ENCODE measurements around the gene MARCO.
"Not testable (repeated sequence)": the region's sequence is repeated elsewhere in the genome, so short reads cannot be mapped to it uniquely, and the experiment has no call there.

The MARCO gene

GRCh38 chr2:118991554-118991953, 49.6 kb downstream of the MARCO start:
- H3K27ac ChIP-seq (ENCODE audit: low read depth, low read length): no peak overlapping the region
- H3K4me1 ChIP-seq (ENCODE audit: insufficient read depth, low read length): no peaks in the 10 kb centered on the region
- no peaks in the 10 kb centered on the region for H3K9me3 ChIP-seq (ENCODE audit: low read length)
- H3K4me3 ChIP-seq (ENCODE audit: low read depth in 1 of 2, low read length in 2 of 2): no peak overlapping the region
- no peak overlapping the region for H3K9ac ChIP-seq (ENCODE audit: low read length)
- no peaks in the 10 kb centered on the region for H3K36me3 ChIP-seq (ENCODE audit: insufficient read depth, low read length)
- H3K27me3 ChIP-seq (ENCODE audit: control insufficient read depth in 1 of 2, insufficient read depth in 2 of 2, low read length in 2 of 2): no peaks in the 10 kb centered on the region

DNA sequence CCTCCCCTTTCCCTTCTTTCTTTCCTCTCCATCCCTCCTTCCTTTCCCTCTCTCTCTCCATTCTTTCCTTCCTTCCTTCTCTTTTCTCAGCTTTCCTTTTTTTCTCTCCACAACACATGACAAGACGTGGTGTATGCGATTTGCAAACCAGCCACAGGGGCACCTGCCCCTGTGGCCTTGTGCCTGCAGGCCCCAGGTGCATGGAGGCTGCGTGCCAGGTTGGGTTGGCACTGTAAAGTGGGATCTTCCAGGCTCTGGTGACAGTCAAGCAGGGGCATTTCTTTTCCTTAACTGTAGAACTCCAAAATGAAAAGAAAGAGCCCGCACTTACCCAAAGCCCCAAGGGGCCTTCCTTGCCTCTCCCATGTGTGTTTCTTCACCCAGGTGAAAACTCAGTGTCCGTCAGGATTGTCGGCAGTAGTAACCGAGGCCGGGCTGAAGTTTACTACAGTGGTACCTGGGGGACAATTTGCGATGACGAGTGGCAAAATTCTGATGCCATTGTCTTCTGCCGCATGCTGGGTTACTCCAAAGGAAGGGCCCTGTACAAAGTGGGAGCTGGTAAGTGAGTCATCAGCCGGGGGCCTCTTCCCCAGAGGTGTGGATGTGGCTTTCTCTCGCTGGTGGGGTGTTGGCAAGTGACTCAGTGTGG, 50.9 kb downstream of the MARCO start:
- H3K27ac ChIP-seq (ENCODE audit: low read depth, low read length): no peak overlapping the region
- no peaks in the 10 kb centered on the region for H3K36me3 ChIP-seq (ENCODE audit: insufficient read depth, low read length)
- no peak overlapping the region for H3K9ac ChIP-seq (ENCODE audit: low read length)

GRCh38 chr2:118993392-118993752, 51.4 kb downstream of the MARCO start:
- no peak overlapping the region for H3K9ac ChIP-seq (ENCODE audit: low read length)
- no peaks in the 10 kb centered on the region for H3K9me3 ChIP-seq (ENCODE audit: low read length)
- no peak overlapping the region for H3K4me3 ChIP-seq (ENCODE audit: low read depth in 1 of 2, low read length in 2 of 2)
- H3K4me1 ChIP-seq (ENCODE audit: insufficient read depth, low read length): no peaks in the 10 kb centered on the region
- H3K27me3 ChIP-seq (ENCODE audit: control insufficient read depth in 1 of 2, insufficient read depth in 2 of 2, low read length in 2 of 2): no peaks in the 10 kb centered on the region
- H3K36me3 ChIP-seq (ENCODE audit: insufficient read depth, low read length): no peaks in the 10 kb centered on the region
- H3K27ac ChIP-seq (ENCODE audit: low read depth, low read length): no peak overlapping the region

More for the DNA sequence above, 50.9 kb downstream of the MARCO start:
- no peaks in the 10 kb centered on the region for H3K4me1 ChIP-seq (ENCODE audit: insufficient read depth, low read length)
- no peak overlapping the region for H3K4me3 ChIP-seq (ENCODE audit: low read depth in 1 of 2, low read length in 2 of 2)
- H3K9me3 ChIP-seq (ENCODE audit: low read length): no peaks in the 10 kb centered on the region
- H3K27me3 ChIP-seq (ENCODE audit: control insufficient read depth in 1 of 2, insufficient read depth in 2 of 2, low read length in 2 of 2): no peaks in the 10 kb centered on the region

DNA sequence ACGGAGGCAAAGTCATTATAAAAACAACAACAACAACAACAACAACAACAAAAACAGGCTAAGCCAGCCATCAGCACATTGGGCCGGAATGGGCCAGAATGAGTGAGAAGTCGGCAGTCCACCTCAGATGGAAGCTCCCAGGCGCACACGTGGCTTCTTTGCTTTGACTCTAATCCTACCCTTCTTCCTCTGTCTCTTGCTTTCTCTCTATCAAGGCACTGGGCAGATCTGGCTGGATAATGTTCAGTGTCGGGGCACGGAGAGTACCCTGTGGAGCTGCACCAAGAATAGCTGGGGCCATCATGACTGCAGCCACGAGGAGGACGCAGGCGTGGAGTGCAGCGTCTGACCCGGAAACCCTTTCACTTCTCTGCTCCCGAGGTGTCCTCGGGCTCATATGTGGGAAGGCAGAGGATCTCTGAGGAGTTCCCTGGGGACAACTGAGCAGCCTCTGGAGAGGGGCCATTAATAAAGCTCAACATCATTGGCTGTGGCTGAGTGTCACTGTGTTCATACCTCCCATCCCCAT, 52.2 kb downstream of the MARCO start:
- H3K9ac ChIP-seq (ENCODE audit: low read length): no peak overlapping the region
- H3K9me3 ChIP-seq (ENCODE audit: low read length): no peaks in the 10 kb centered on the region
- H3K4me3 ChIP-seq (ENCODE audit: low read depth in 1 of 2, low read length in 2 of 2): no peak overlapping the region
- no peaks in the 10 kb centered on the region for H3K4me1 ChIP-seq (ENCODE audit: insufficient read depth, low read length)
- H3K36me3 ChIP-seq (ENCODE audit: insufficient read depth, low read length): no peaks in the 10 kb centered on the region
- H3K27ac ChIP-seq (ENCODE audit: low read depth, low read length): no peak overlapping the region
- H3K27me3 ChIP-seq (ENCODE audit: control insufficient read depth in 1 of 2, insufficient read depth in 2 of 2, low read length in 2 of 2): no peaks in the 10 kb centered on the region

- no peaks in the 10 kb centered on the region for H3K36me3 ChIP-seq (ENCODE audit: insufficient read depth, low read length)
- H3K27me3 ChIP-seq (ENCODE audit: control insufficient read depth in 1 of 2, insufficient read depth in 2 of 2, low read length in 2 of 2): no peaks in the 10 kb centered on the region
- H3K4me1 ChIP-seq (ENCODE audit: insufficient read depth, low read length): no peaks in the 10 kb centered on the region
- no peak overlapping the region for H3K4me3 ChIP-seq (ENCODE audit: low read depth in 1 of 2, low read length in 2 of 2)
- H3K27ac ChIP-seq (ENCODE audit: low read depth, low read length): no peak overlapping the region
- H3K9me3 ChIP-seq (ENCODE audit: low read length): no peaks in the 10 kb centered on the region
- H3K9ac ChIP-seq (ENCODE audit: low read length): no peak overlapping the region
These were observed 52.8 kb downstream of the MARCO start for GRCh38 chr2:118994778-118995177.

- H3K27me3 ChIP-seq (ENCODE audit: control insufficient read depth in 1 of 2, insufficient read depth in 2 of 2, low read length in 2 of 2); H3K4me3 ChIP-seq (ENCODE audit: low read depth in 1 of 2, low read length in 2 of 2); H3K9ac ChIP-seq (ENCODE audit: low read length); H3K9me3 ChIP-seq (ENCODE audit: low read length); H3K36me3 ChIP-seq (ENCODE audit: insufficient read depth, low read length); H3K27ac ChIP-seq (ENCODE audit: low read depth, low read length); H3K4me1 ChIP-seq (ENCODE audit: insufficient read depth, low read length): not testable (repeated sequence)
These were observed 61.9 kb downstream of the MARCO start for GRCh38 chr2:119003856-119004255.

DNA sequence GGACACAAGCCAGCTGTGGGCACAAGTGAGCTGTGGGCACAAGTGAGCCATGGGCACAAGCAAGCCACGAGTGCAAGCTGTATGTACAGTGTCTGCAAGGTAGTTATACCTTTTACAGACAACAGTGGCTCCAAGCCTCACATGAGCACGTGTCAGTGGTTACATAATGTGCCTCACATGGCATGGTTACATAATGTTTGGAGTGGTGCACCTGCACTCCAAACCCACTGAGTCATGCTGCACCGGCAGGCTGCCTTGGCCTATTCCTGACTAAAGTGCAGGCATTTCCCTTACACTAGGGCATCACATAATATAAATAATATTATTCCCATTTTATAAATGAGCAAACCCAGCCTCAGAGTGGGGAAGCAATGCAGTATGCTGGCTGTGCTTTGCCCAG, 62.6 kb downstream of the MARCO start:
- peaks cover 0 to 4% of the 10 kb centered on the region in 2 donors for H3K27me3 ChIP-seq (ENCODE audit: control insufficient read depth in 1 of 2, insufficient read depth in 2 of 2, low read length in 2 of 2)
- H3K4me3 ChIP-seq (ENCODE audit: low read depth in 1 of 2, low read length in 2 of 2): no peak overlapping the region
- H3K4me1 ChIP-seq (ENCODE audit: insufficient read depth, low read length): no peaks in the 10 kb centered on the region
- no peak overlapping the region for H3K27ac ChIP-seq (ENCODE audit: low read depth, low read length)
- no peak overlapping the region for H3K9ac ChIP-seq (ENCODE audit: low read length)
- H3K9me3 ChIP-seq (ENCODE audit: low read length): peaks cover 4% of the 10 kb centered on the region
- H3K36me3 ChIP-seq (ENCODE audit: insufficient read depth, low read length): no peaks in the 10 kb centered on the region

DNA sequence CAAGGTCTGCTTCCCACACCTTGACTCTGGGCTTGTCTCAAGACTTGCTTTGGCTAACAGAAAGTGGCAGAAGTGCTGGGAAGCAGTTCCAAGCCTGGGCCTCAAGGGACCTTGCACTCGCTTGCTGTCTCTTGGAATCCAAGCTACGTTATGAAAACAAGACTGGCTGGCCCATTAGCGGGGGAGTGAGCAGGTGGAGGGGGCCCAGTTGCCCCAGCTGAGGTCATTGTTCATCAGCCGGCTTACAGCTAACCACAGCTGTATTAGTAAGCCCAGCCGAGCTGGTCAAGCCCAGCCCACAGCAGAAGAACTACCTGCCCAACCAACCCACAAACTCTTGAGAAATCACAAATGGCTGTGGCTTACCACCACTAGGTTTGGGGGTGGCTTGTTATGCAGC, 63.1 kb downstream of the MARCO start:
- Histone ChIP-seq H3K36me3 (ENCODE audit: insufficient read depth, low read length) (no peaks in the 10 kb centered on the region), H3K9ac (ENCODE audit: low read length) (no peak overlapping the region), H3K9me3 (ENCODE audit: low read length) (peaks cover 4% of the 10 kb centered on the region), H3K27me3 (ENCODE audit: control insufficient read depth in 1 of 2, insufficient read depth in 2 of 2, low read length in 2 of 2) (peaks cover 0 to 4% of the 10 kb centered on the region in 2 donors), H3K4me3 (ENCODE audit: low read depth in 1 of 2, low read length in 2 of 2) (no peak overlapping the region), H3K27ac (ENCODE audit: low read depth, low read length) (no peak overlapping the region), H3K4me1 (ENCODE audit: insufficient read depth, low read length) (no peaks in the 10 kb centered on the region)

DNA sequence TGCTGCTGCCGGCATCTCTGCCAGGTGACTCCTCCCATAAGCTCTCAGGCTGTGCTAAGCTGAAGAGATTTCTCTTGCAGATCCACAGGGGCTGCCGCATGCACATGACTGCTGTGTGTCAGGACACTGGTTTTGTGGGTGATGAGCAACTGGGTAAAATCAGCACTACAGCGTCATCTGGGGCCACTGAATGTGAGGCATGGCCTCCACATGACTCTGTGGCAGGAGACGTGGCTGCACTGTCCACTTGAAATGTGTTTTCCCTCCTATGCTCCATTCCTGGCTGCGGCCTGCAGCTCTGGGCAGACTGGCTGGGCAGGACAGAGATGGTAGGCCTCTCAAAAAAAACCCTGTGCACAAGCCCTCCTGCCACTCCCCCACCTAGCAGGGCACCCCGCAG, 63.6 kb downstream of the MARCO start:
- H3K4me3 ChIP-seq (ENCODE audit: low read depth in 1 of 2, low read length in 2 of 2): no peak overlapping the region
- H3K27ac ChIP-seq (ENCODE audit: low read depth, low read length): no peak overlapping the region
- peaks cover 0 to 8% of the 10 kb centered on the region in 2 donors for H3K27me3 ChIP-seq (ENCODE audit: control insufficient read depth in 1 of 2, insufficient read depth in 2 of 2, low read length in 2 of 2)
- H3K4me1 ChIP-seq (ENCODE audit: insufficient read depth, low read length): no peaks in the 10 kb centered on the region
- H3K9ac ChIP-seq (ENCODE audit: low read length): no peak overlapping the region
- H3K36me3 ChIP-seq (ENCODE audit: insufficient read depth, low read length): no peaks in the 10 kb centered on the region
- H3K9me3 ChIP-seq (ENCODE audit: low read length): peaks cover 4% of the 10 kb centered on the region

DNA sequence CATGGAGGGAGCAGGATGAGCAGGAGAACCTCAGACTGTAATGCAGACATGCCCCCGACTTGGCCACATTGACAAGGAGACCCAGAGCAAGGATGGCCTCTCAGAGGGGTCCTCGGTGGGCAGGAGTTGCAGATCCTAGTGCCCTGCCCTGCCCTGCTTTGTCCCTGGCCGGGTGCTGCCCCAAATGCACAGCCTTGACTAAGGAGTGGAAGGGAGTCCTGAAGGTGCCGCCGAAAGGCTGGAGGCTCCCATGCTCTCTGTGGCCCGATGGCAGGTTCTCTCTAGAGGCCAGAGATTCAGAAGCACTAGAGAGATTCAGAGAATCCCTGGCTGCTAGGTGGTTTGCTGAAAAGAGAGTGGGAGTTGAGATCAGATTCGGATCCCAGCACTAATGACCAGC, 64.4 kb downstream of the MARCO start:
- Histone ChIP-seq H3K36me3 (ENCODE audit: insufficient read depth, low read length) (no peaks in the 10 kb centered on the region), H3K9me3 (ENCODE audit: low read length) (peaks cover 4% of the 10 kb centered on the region), H3K27me3 (ENCODE audit: control insufficient read depth in 1 of 2, insufficient read depth in 2 of 2, low read length in 2 of 2) (peaks cover 7 to 14% of the 10 kb centered on the region in 2 donors), H3K9ac (ENCODE audit: low read length) (no peak overlapping the region), H3K4me1 (ENCODE audit: insufficient read depth, low read length) (no peaks in the 10 kb centered on the region), H3K27ac (ENCODE audit: low read depth, low read length) (no peak overlapping the region), H3K4me3 (ENCODE audit: low read depth in 1 of 2, low read length in 2 of 2) (no peak overlapping the region)

DNA sequence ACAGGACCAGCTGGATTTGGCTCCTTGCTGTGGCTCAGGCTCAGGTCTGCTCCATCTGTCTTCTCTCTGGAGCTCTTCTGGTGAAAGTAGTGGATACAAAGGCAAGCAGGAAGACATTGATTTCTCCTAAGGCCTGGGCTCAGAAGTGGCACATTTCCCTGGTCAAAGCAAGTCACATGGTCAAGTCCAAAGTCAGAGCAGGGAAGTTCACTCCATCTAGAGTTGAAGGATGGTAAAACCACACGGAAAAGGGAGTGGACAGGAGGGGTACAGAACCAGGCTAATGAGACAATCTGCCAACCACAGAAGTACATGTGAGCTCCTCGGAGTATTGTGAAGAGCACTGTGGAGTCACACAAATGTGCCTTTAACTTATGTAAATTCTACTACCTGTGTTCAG, 66.1 kb downstream of the MARCO start:
- Histone ChIP-seq H3K4me3 (ENCODE audit: low read depth in 1 of 2, low read length in 2 of 2) (no peak overlapping the region), H3K36me3 (ENCODE audit: insufficient read depth, low read length) (no peaks in the 10 kb centered on the region), H3K27me3 (ENCODE audit: control insufficient read depth in 1 of 2, insufficient read depth in 2 of 2, low read length in 2 of 2) (peaks cover 7 to 21% of the 10 kb centered on the region in 2 donors), H3K27ac (ENCODE audit: low read depth, low read length) (no peak overlapping the region), H3K9ac (ENCODE audit: low read length) (no peak overlapping the region), H3K4me1 (ENCODE audit: insufficient read depth, low read length) (no peaks in the 10 kb centered on the region), H3K9me3 (ENCODE audit: low read length) (peaks cover 4% of the 10 kb centered on the region)

GRCh38 chr2:119009110-119009509, 67.1 kb downstream of the MARCO start:
- Histone ChIP-seq H3K9ac (ENCODE audit: low read length) (no peak overlapping the region), H3K27me3 (ENCODE audit: control insufficient read depth in 1 of 2, insufficient read depth in 2 of 2, low read length in 2 of 2) (peaks cover 7 to 21% of the 10 kb centered on the region in 2 donors), H3K9me3 (ENCODE audit: low read length) (peaks cover 4% of the 10 kb centered on the region), H3K27ac (ENCODE audit: low read depth, low read length) (no peak overlapping the region), H3K4me1 (ENCODE audit: insufficient read depth, low read length) (no peaks in the 10 kb centered on the region), H3K4me3 (ENCODE audit: low read depth in 1 of 2, low read length in 2 of 2) (no peak overlapping the region), H3K36me3 (ENCODE audit: insufficient read depth, low read length) (no peaks in the 10 kb centered on the region)
